SJSA1 (cell line): Measurements from ENCODE around the gene ULK4. TPM values are rescaled to one million over a fixed set of nuclear protein-coding genes. Genes with fewer than 3 reads are reported as not detected.

ENCODE experiments used
- DNase-seq, 2 experiments: peaks; one replicate each; pipeline ENCODE4 v3.0.0-alpha.2; 2015 to 2020; ENCODE audit warnings: low spot score in 2 of 2, low read depth in 1 of 2
- H3K27ac ChIP-seq: fragments of 250-450 bp; sonication (Bioruptor Pico); 2 replicates; pipeline ENCODE4 v1.5.1; 2020; ENCODE audit warnings: mild to moderate bottlenecking, moderate library complexity
- H3K27me3 ChIP-seq: fragments of 250-450 bp; sonication (Bioruptor Pico); replicated peaks from 2 replicates; pipeline ENCODE4 v1.5.1; 2020; ENCODE audit warnings: mild to moderate bottlenecking, moderate library complexity
- H3K36me3 ChIP-seq: fragments of 250-450 bp; sonication (Bioruptor Pico); 2 replicates; pipeline ENCODE4 v1.5.1; 2020; ENCODE audit warnings: mild to moderate bottlenecking
- H3K4me1 ChIP-seq: fragments of 250-450 bp; sonication (Bioruptor Pico); replicated peaks from 2 replicates; pipeline ENCODE4 v1.6.1; 2021; ENCODE audit warnings: mild to moderate bottlenecking
- H3K4me3 ChIP-seq: fragments of 250-450 bp; sonication (Bioruptor Pico); 2 replicates; pipeline ENCODE4 v1.5.1; 2020; ENCODE audit warnings: mild to moderate bottlenecking
- H3K9me3 ChIP-seq: fragments of 250-450 bp; sonication (Bioruptor Pico); replicated peaks from 2 replicates; pipeline ENCODE4 v1.5.1; 2020; ENCODE audit warnings: mild to moderate bottlenecking
- total RNA-seq: library from RNA; depleted of rRNA; stranded (reverse); fragments of >200 nt; shearing (Covaris generic); gene quantifications from 2 replicates; pipeline ENCODE4 v1.2.3, GENCODE V29; 2014

The ULK4 gene
- total RNA-seq, 1 experiment from 2014 or later, result 10.9 TPM

GRCh38 chr3:41498847-41499246, 463.1 kb downstream of the ULK4 start:
- no peaks in the 10 kb centered on the region for H3K27me3 ChIP-seq
- no peaks in the 10 kb centered on the region for H3K4me1 ChIP-seq
- H3K27ac ChIP-seq, result no peak overlapping the region
- DNase-seq, result no peak
- H3K9me3 ChIP-seq, result no peaks in the 10 kb centered on the region
- no peak overlapping the region for H3K4me3 ChIP-seq
- H3K36me3 ChIP-seq, result no peaks in the 10 kb centered on the region

- Histone ChIP-seq H3K27me3 (no peaks in the 10 kb centered on the region), H3K9me3 (no peaks in the 10 kb centered on the region), H3K4me3 (no peak overlapping the region), H3K36me3 (no peaks in the 10 kb centered on the region), H3K4me1 (no peaks in the 10 kb centered on the region), H3K27ac (no peak overlapping the region)
- no peak for DNase-seq
These were observed 471.5 kb downstream of the ULK4 start for GRCh38 chr3:41490360-41490759.

GRCh38 chr3:41489231-41489630, 472.7 kb downstream of the ULK4 start:
- DNase-seq, result no peak
- no peaks in the 10 kb centered on the region for H3K36me3 ChIP-seq
- no peak overlapping the region for H3K27ac ChIP-seq
- H3K27me3 ChIP-seq, result no peaks in the 10 kb centered on the region
- H3K4me3 ChIP-seq, result no peak overlapping the region
- H3K4me1 ChIP-seq, result no peaks in the 10 kb centered on the region
- H3K9me3 ChIP-seq, result no peaks in the 10 kb centered on the region

GRCh38 chr3:41488501-41488900, 473.4 kb downstream of the ULK4 start:
- no peak overlapping the region for H3K4me3 ChIP-seq
- no peaks in the 10 kb centered on the region for H3K27me3 ChIP-seq
- no peaks in the 10 kb centered on the region for H3K36me3 ChIP-seq
- H3K4me1 ChIP-seq, result no peaks in the 10 kb centered on the region
- no peak overlapping the region for H3K27ac ChIP-seq
- H3K9me3 ChIP-seq, result no peaks in the 10 kb centered on the region
- DNase-seq, result no peak

GRCh38 chr3:41485484-41485883, 476.4 kb downstream of the ULK4 start:
- no peaks in the 10 kb centered on the region for H3K9me3 ChIP-seq
- H3K27ac ChIP-seq, result no peak overlapping the region
- no peaks in the 10 kb centered on the region for H3K36me3 ChIP-seq
- H3K4me1 ChIP-seq, result no peaks in the 10 kb centered on the region
- no peaks in the 10 kb centered on the region for H3K27me3 ChIP-seq
- no peak for DNase-seq
- no peak overlapping the region for H3K4me3 ChIP-seq

- H3K4me3 ChIP-seq, result no peak overlapping the region
- H3K36me3 ChIP-seq, result no peaks in the 10 kb centered on the region
- no peaks in the 10 kb centered on the region for H3K4me1 ChIP-seq
- no peaks in the 10 kb centered on the region for H3K9me3 ChIP-seq
- H3K27ac ChIP-seq, result no peak overlapping the region
- no peaks in the 10 kb centered on the region for H3K27me3 ChIP-seq
- DNase-seq, result no peak
These were observed 479.8 kb downstream of the ULK4 start for GRCh38 chr3:41482134-41482533.

- Histone ChIP-seq H3K36me3 (no peaks in the 10 kb centered on the region), H3K4me3 (no peak overlapping the region), H3K9me3 (no peaks in the 10 kb centered on the region), H3K4me1 (no peaks in the 10 kb centered on the region), H3K27ac (no peak overlapping the region), H3K27me3 (no peaks in the 10 kb centered on the region)
- DNase-seq, result no peak
These were observed 483.6 kb downstream of the ULK4 start for GRCh38 chr3:41478278-41478677.

- DNase-seq, result no peak
- H3K9me3 ChIP-seq, result no peaks in the 10 kb centered on the region; the same call in 1 of the 2 replicates
- no peak overlapping the region for H3K27ac ChIP-seq
- no peaks in the 10 kb centered on the region for H3K27me3 ChIP-seq
- no peak overlapping the region for H3K4me3 ChIP-seq
- no peaks in the 10 kb centered on the region for H3K36me3 ChIP-seq
- H3K4me1 ChIP-seq, result no peaks in the 10 kb centered on the region
These were observed 484.4 kb downstream of the ULK4 start for GRCh38 chr3:41477399-41478014.

- DNase-seq, result no peak
- no peaks in the 10 kb centered on the region for H3K36me3 ChIP-seq
- H3K27me3 ChIP-seq, result no peaks in the 10 kb centered on the region
- H3K4me3 ChIP-seq, result no peak overlapping the region
- no peak overlapping the region for H3K27ac ChIP-seq
- no peaks in the 10 kb centered on the region for H3K4me1 ChIP-seq
- no peaks in the 10 kb centered on the region; the same call in 1 of the 2 replicates for H3K9me3 ChIP-seq
These were observed 492.8 kb downstream of the ULK4 start for GRCh38 chr3:41469083-41469482.

GRCh38 chr3:41467481-41467880, 494.4 kb downstream of the ULK4 start:
- Histone ChIP-seq H3K4me1 (no peaks in the 10 kb centered on the region), H3K27me3 (no peaks in the 10 kb centered on the region), H3K4me3 (no peak overlapping the region), H3K36me3 (no peaks in the 10 kb centered on the region), H3K27ac (no peak overlapping the region), H3K9me3 (no peaks in the 10 kb centered on the region)
- DNase-seq, result no peak

GRCh38 chr3:41464858-41465257, 497.0 kb downstream of the ULK4 start:
- Histone ChIP-seq H3K36me3 (no peaks in the 10 kb centered on the region), H3K4me3 (no peak overlapping the region), H3K4me1 (no peaks in the 10 kb centered on the region), H3K27ac (no peak overlapping the region), H3K9me3 (no peaks in the 10 kb centered on the region), H3K27me3 (no peaks in the 10 kb centered on the region)
- no peak for DNase-seq

GRCh38 chr3:41464401-41464800, 497.5 kb downstream of the ULK4 start:
- Histone ChIP-seq H3K27ac (no peak overlapping the region), H3K4me1 (no peaks in the 10 kb centered on the region), H3K36me3 (no peaks in the 10 kb centered on the region), H3K9me3 (no peaks in the 10 kb centered on the region), H3K27me3 (no peaks in the 10 kb centered on the region), H3K4me3 (no peak overlapping the region)
- DNase-seq, result no peak

- Histone ChIP-seq H3K27ac (no peak overlapping the region), H3K4me1 (no peaks in the 10 kb centered on the region), H3K36me3 (no peaks in the 10 kb centered on the region), H3K27me3 (no peaks in the 10 kb centered on the region), H3K4me3 (no peak overlapping the region), H3K9me3 (no peaks in the 10 kb centered on the region)
- no peak for DNase-seq
These were observed 499.7 kb downstream of the ULK4 start for GRCh38 chr3:41462103-41462691.

- no peaks in the 10 kb centered on the region for H3K36me3 ChIP-seq
- no peak for DNase-seq
- no peaks in the 10 kb centered on the region for H3K9me3 ChIP-seq
- no peak overlapping the region for H3K4me3 ChIP-seq
- H3K27me3 ChIP-seq, result no peaks in the 10 kb centered on the region
- H3K4me1 ChIP-seq, result no peaks in the 10 kb centered on the region
- no peak overlapping the region for H3K27ac ChIP-seq
These were observed 501.2 kb downstream of the ULK4 start for GRCh38 chr3:41460736-41461135.

- Histone ChIP-seq H3K9me3 (no peaks in the 10 kb centered on the region), H3K4me1 (no peaks in the 10 kb centered on the region), H3K27me3 (no peaks in the 10 kb centered on the region), H3K4me3 (no peak overlapping the region), H3K36me3 (no peaks in the 10 kb centered on the region), H3K27ac (no peak overlapping the region)
- DNase-seq, result no peak
These were observed 504.7 kb downstream of the ULK4 start for GRCh38 chr3:41457176-41457575.
